K562 (cell line): ENCODE data around the gene LHX3. TPM values are rescaled to one million over a fixed set of nuclear protein-coding genes. Genes with fewer than 3 reads are reported as not detected.

Experiments used
- BRD4 ChIP-seq: fragments of 200-600 bp; sonication (generic); IDR thresholded peaks from 2 replicates; pipeline ENCODE4 v1.6.1; 2017; ENCODE audit warnings: inconsistent platforms
- E2F3 ChIP-seq: fragments of 250-450 bp; sonication (Bioruptor Pico); IDR thresholded peaks from 2 replicates; pipeline ENCODE4 v1.4.0; 2020; ENCODE audit warnings: mild to moderate bottlenecking
- ELK3 ChIP-seq: fragments of 450-650 bp; formaldehyde crosslinking; IDR thresholded peaks from 2 replicates; pipeline ENCODE4 v1.4.0; 2020; ENCODE audit warnings: mild to moderate bottlenecking
- ETV6 ChIP-seq, 3 experiments: fragments of 150-350 bp in 1 of 3; sonication (generic) in 1 of 3; formaldehyde crosslinking in 1 of 3; IDR thresholded peaks; 2 replicates each; pipeline versions ENCODE4 v1.6.1 to v1.8.0; 2014 to 2022; ENCODE audit warnings: borderline replicate concordance in 2 of 3, low read depth in 2 of 3, antibody characterized with exemption in 1 of 3, low read length in 1 of 3, mild to moderate bottlenecking in 1 of 3, missing genetic modification reagents in 1 of 3
- KLF10 ChIP-seq: fragments of 250-450 bp; sonication (Bioruptor Pico); IDR thresholded peaks from 2 replicates; pipeline ENCODE4 v1.6.1; 2021; ENCODE audit warnings: matching md5 sums
- MYC ChIP-seq, 2 experiments: fragments of 250-450 bp in 1 of 2; sonication (Bioruptor Pico) in 1 of 2; IDR thresholded peaks; 2 replicates each; pipeline versions ENCODE4 v1.5.1 to v1.6.1; 2012 to 2021; ENCODE audit warnings: low read depth in 2 of 2, borderline replicate concordance in 1 of 2, improper control_type of control experiment in 1 of 2, low read length in 1 of 2, mild to moderate bottlenecking in 1 of 2, moderate library complexity in 1 of 2
- PHF20 ChIP-seq: fragments of 450-650 bp; IDR thresholded peaks from 2 replicates; pipeline ENCODE4 v1.6.1; 2018; ENCODE audit not compliant: partially characterized antibody
- RBFOX2 ChIP-seq: fragments of 200-400 bp; formaldehyde crosslinking; IDR thresholded peaks from 2 replicates; pipeline ENCODE4 v1.6.1; 2017; ENCODE audit warnings: low read depth, mild to moderate bottlenecking, low read length, moderate library complexity
- RNF219 ChIP-seq: fragments of 250-450 bp; sonication (Bioruptor Pico); IDR thresholded peaks from 2 replicates; pipeline ENCODE4 v1.5.0; 2022; ENCODE audit warnings: mild to moderate bottlenecking
- SMAD4 ChIP-seq: fragments of 250-450 bp; sonication (Bioruptor Pico); conservative IDR thresholded peaks from 2 replicates; pipeline ENCODE4 v1.8.0; 2021; ENCODE audit warnings: inconsistent platforms, mild to moderate bottlenecking, moderate library complexity
- SP2 ChIP-seq: IDR thresholded peaks from 2 replicates; pipeline ENCODE4 v1.6.1; 2011; ENCODE audit warnings: mild to moderate bottlenecking, low read depth, low read length, moderate library complexity; ENCODE audit not compliant: poor library complexity, severe bottlenecking; ENCODE audit errors: extremely low read depth
- TAF9B ChIP-seq: fragments of 450-650 bp; IDR thresholded peaks from 2 replicates; pipeline ENCODE4 v1.6.1; 2018; ENCODE audit warnings: mild to moderate bottlenecking; ENCODE audit not compliant: partially characterized antibody
- ZBTB9 ChIP-seq: fragments of 450-650 bp; formaldehyde crosslinking; IDR thresholded peaks from 2 replicates; pipeline ENCODE4 v1.4.0; 2020; ENCODE audit warnings: mild to moderate bottlenecking, moderate library complexity
- polyA plus RNA-seq, 8 experiments: library from polyadenylated mRNA; depleted of rRNA in 4 of 8; stranded (reverse) in 5 of 8; unstranded in 3 of 8; fragments of >200 nt; fragmentation: Nextera tagmentation in 2 of 8; fragmentation: Illumina TruSeq in 1 of 8; extraction: Ambion mirVana in 2 of 8; extraction: Trizol in 1 of 8; gene quantifications; 2 replicates each; pipeline versions ENCODE4 v1.2.1 to v1.2.3, GENCODE V29; 2011 to 2014; ENCODE audit warnings: inconsistent platforms in 1 of 8, missing spikeins in 1 of 8
- total RNA-seq, 7 experiments: library from RNA; depleted of rRNA in 6 of 7; stranded (reverse); fragments of >200 nt in 6 of 7; fragmentation: Illumina TruSeq in 2 of 7; extraction: Trizol in 2 of 7; gene quantifications; 2 replicates each; pipeline versions ENCODE4 v1.2.1 to v1.2.3, GENCODE V29; 2011 to 2021; ENCODE audit warnings: low replicate concordance in 1 of 7

Gene LHX3
- total and polyA plus RNA-seq, 9 of the 15 experiments (the other 6 are each of a cell fraction or from before 2014, with no cell fraction given), result 0.09 TPM; not detected in 8

GRCh38 chr9:136193127-136193890 is 11.6 kb downstream of the LHX3 start (continued):
- TF ChIP-seq TAF9B (no peak), ZBTB9 (no peak), ETV6 (IDR thresholded peaks at IDR 0.05; ENCODE audit: borderline replicate concordance in 1 of 2, low read depth in 2 of 2, low read length in 1 of 2) (no peak), ETV6 (CRISPR knock-in tag; IDR thresholded peaks at IDR 0.05; ENCODE audit: borderline replicate concordance) (no peak), RBFOX2 (peak; percentile 84), RNF219 (CRISPR knock-in tag) (no peak), SP2 (no peak), MYC (IDR thresholded peaks at IDR 0.05; ENCODE audit: low read depth, low read length) (no peak), MYC (CRISPR knock-in tag; IDR thresholded peaks at IDR 0.05; ENCODE audit: borderline replicate concordance, low read depth) (no peak; the same call in 1 of the 2 replicates), KLF10 (no peak), E2F3 (CRISPR knock-in tag) (no peak), BRD4 (no peak), ELK3 (no peak), SMAD4 (CRISPR knock-in tag) (peak; percentile 64), PHF20 (no peak)
